MM.1S (cell line): ENCODE data around the gene CLIC4.

Experiments used
- CTCF ChIP-seq: fragments of 300-600 bp; sonication (generic); IDR thresholded peaks from 2 replicates; pipeline ENCODE4 v1.5.1; 2016; ENCODE audit warnings: antibody characterized with exemption, low read length, mixed read lengths
- EZH2 ChIP-seq: fragments of 300-600 bp; sonication (generic); optimal IDR thresholded peaks from 2 replicates; pipeline ENCODE3; 2017; ENCODE audit warnings: low read depth, mild to moderate bottlenecking, antibody characterized with exemption, low read length, mixed read lengths
- EZH2phosphoT487 ChIP-seq: fragments of 300-600 bp; sonication (generic); IDR thresholded peaks from 2 replicates; pipeline ENCODE4 v1.6.1; 2018; ENCODE audit warnings: antibody characterized with exemption, low read length

GRCh38 chr1:24699628-24700027 is 45.6 kb upstream of the CLIC4 start:
- TF ChIP-seq CTCF, result no peak
- TF ChIP-seq EZH2phosphoT487, result no peak
- TF ChIP-seq EZH2, result no peak
